GM12878 (cell line): Measurements from ENCODE around the gene TMEM40.

ENCODE experiments used
- POLR2A ChIP-seq: IDR thresholded peaks from 2 replicates; pipeline ENCODE4 v1.6.1; 2011; ENCODE audit warnings: low read depth, mild to moderate bottlenecking, low read length
- TBL1XR1 ChIP-seq: IDR thresholded peaks from 2 replicates; pipeline ENCODE4 v1.6.1; 2012; ENCODE audit warnings: low read depth, low read length, improper control_type of control experiment
- TF ChIP-seq, protein P1 (sequence below), 3 experiments: IDR thresholded peaks in 2 of 3; conservative IDR thresholded peaks in 1 of 3; 2 replicates each; pipeline ENCODE4 v1.5.1; 2011; ENCODE audit warnings: low read depth in 3 of 3, low read length in 3 of 3, mild to moderate bottlenecking in 3 of 3, control low read depth in 2 of 3, moderate library complexity in 2 of 3, inconsistent platforms in 1 of 3, mixed read lengths in 1 of 3; ENCODE audit not compliant: control insufficient read depth in 2 of 3, insufficient read depth in 1 of 3; ENCODE audit errors: extremely low read depth in 1 of 3
- TF ChIP-seq, protein P2 (sequence below): IDR thresholded peaks from 2 replicates; pipeline ENCODE4 v1.6.1; 2012; ENCODE audit warnings: low read depth, low read length, improper control_type of control experiment
- TF ChIP-seq, protein P3 (sequence below): IDR thresholded peaks from 2 replicates; pipeline ENCODE4 v1.6.1; 2012; ENCODE audit warnings: mild to moderate bottlenecking, low read depth, low read length

DNA sequence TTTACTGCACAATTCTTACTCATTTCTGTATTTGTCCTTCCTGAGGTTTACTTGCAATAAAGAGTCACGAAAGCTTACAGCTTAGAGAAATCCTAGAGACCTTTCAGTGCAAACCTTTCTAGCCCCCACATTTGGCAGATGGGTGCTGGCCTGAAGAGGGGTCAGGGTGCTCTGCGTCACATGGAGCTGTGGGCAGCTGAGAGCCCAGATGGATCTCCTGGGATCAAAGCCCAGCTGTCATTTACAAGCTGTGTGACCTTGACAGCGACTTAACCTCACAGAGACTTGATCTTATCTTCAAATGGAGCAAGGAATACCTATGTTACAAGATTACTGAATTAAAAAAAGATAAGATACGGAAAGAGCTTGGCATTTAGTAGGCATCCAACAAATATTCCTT lies 71.1 kb downstream of the TMEM40 start:
- TF ChIP-seq, protein P1, sequence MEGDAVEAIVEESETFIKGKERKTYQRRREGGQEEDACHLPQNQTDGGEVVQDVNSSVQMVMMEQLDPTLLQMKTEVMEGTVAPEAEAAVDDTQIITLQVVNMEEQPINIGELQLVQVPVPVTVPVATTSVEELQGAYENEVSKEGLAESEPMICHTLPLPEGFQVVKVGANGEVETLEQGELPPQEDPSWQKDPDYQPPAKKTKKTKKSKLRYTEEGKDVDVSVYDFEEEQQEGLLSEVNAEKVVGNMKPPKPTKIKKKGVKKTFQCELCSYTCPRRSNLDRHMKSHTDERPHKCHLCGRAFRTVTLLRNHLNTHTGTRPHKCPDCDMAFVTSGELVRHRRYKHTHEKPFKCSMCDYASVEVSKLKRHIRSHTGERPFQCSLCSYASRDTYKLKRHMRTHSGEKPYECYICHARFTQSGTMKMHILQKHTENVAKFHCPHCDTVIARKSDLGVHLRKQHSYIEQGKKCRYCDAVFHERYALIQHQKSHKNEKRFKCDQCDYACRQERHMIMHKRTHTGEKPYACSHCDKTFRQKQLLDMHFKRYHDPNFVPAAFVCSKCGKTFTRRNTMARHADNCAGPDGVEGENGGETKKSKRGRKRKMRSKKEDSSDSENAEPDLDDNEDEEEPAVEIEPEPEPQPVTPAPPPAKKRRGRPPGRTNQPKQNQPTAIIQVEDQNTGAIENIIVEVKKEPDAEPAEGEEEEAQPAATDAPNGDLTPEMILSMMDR (IDR thresholded peaks at IDR 0.05 in 2 of 3, conservative IDR thresholded peaks at IDR 0.05 in 1 of 3; ENCODE audit: control insufficient read depth in 2 of 3, extremely low read depth in 1 of 3, insufficient read depth in 1 of 3, low read depth in 3 of 3, low read length in 3 of 3) = no peak
- TF ChIP-seq TBL1XR1 (no peak), POLR2A (no peak)
- TF ChIP-seq, protein P2, sequence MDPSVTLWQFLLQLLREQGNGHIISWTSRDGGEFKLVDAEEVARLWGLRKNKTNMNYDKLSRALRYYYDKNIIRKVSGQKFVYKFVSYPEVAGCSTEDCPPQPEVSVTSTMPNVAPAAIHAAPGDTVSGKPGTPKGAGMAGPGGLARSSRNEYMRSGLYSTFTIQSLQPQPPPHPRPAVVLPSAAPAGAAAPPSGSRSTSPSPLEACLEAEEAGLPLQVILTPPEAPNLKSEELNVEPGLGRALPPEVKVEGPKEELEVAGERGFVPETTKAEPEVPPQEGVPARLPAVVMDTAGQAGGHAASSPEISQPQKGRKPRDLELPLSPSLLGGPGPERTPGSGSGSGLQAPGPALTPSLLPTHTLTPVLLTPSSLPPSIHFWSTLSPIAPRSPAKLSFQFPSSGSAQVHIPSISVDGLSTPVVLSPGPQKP = no peak
- TF ChIP-seq, protein P3, sequence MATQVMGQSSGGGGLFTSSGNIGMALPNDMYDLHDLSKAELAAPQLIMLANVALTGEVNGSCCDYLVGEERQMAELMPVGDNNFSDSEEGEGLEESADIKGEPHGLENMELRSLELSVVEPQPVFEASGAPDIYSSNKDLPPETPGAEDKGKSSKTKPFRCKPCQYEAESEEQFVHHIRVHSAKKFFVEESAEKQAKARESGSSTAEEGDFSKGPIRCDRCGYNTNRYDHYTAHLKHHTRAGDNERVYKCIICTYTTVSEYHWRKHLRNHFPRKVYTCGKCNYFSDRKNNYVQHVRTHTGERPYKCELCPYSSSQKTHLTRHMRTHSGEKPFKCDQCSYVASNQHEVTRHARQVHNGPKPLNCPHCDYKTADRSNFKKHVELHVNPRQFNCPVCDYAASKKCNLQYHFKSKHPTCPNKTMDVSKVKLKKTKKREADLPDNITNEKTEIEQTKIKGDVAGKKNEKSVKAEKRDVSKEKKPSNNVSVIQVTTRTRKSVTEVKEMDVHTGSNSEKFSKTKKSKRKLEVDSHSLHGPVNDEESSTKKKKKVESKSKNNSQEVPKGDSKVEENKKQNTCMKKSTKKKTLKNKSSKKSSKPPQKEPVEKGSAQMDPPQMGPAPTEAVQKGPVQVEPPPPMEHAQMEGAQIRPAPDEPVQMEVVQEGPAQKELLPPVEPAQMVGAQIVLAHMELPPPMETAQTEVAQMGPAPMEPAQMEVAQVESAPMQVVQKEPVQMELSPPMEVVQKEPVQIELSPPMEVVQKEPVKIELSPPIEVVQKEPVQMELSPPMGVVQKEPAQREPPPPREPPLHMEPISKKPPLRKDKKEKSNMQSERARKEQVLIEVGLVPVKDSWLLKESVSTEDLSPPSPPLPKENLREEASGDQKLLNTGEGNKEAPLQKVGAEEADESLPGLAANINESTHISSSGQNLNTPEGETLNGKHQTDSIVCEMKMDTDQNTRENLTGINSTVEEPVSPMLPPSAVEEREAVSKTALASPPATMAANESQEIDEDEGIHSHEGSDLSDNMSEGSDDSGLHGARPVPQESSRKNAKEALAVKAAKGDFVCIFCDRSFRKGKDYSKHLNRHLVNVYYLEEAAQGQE = no peak
